Measurements from ENCODE around the gene CHURC1.

The CHURC1 gene

GRCh38 chr14:64938972-64939816, 24.9 kb downstream of the CHURC1 start:
- H3K27me3 Mint-ChIP-seq (ENCODE audit: low read depth), result no peaks in the 10 kb centered on the region
- peaks cover 34% of the 10 kb centered on the region for H3K36me3 Mint-ChIP-seq (ENCODE audit: low read depth)
- peaks cover 39% of the 10 kb centered on the region for H3K4me1 Mint-ChIP-seq (ENCODE audit: low read depth)
- H3K4me3 Mint-ChIP-seq, result no peak overlapping the region
- H3K27ac Mint-ChIP-seq, result no peak overlapping the region
- no peaks in the 10 kb centered on the region for H3K9me3 Mint-ChIP-seq

DNA sequence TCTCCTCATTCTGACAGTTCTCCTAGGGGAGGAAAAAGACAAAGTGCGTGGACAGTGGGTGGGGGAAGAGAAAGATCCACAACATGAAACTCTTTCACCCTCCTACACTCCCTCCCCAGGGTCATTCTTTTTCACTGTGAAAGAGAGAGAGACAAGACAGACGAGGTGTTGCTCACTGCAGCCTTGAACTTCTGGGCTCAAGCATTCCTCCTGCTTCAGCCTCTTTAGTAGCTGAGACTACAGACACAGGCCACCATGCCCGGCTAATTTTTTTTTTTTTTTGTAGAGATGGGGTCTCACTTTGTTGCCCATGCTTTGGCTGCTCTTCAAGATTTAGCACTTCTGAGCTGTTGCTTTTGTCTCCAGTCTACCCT, 25.5 kb downstream of the CHURC1 start:
- H3K36me3 Mint-ChIP-seq (ENCODE audit: low read depth), result peaks cover 28% of the 10 kb centered on the region
- no peaks in the 10 kb centered on the region for H3K9me3 Mint-ChIP-seq
- no peak overlapping the region for H3K27ac Mint-ChIP-seq
- H3K27me3 Mint-ChIP-seq (ENCODE audit: low read depth), result no peaks in the 10 kb centered on the region
- H3K4me1 Mint-ChIP-seq (ENCODE audit: low read depth), result peaks cover 35% of the 10 kb centered on the region
- H3K4me3 Mint-ChIP-seq, result no peak overlapping the region

GRCh38 chr14:64940336-64940910, 26.2 kb downstream of the CHURC1 start:
- H3K4me3 Mint-ChIP-seq, result no peak overlapping the region
- H3K9me3 Mint-ChIP-seq, result no peaks in the 10 kb centered on the region
- H3K36me3 Mint-ChIP-seq (ENCODE audit: low read depth), result peaks cover 28% of the 10 kb centered on the region
- no peaks in the 10 kb centered on the region for H3K27me3 Mint-ChIP-seq (ENCODE audit: low read depth)
- H3K27ac Mint-ChIP-seq, result no peak overlapping the region
- H3K4me1 Mint-ChIP-seq (ENCODE audit: low read depth), result peaks cover 31% of the 10 kb centered on the region

GRCh38 chr14:64942531-64943111, 28.4 kb downstream of the CHURC1 start, which contains the start of gene GPX2:
TSS of gene GPX2 (minus strand) at chr14:64942745. CDS start at chr14:64942726, 19 bp downstream.
- peaks cover 23% of the 10 kb centered on the region for H3K36me3 Mint-ChIP-seq (ENCODE audit: low read depth)

DNA sequence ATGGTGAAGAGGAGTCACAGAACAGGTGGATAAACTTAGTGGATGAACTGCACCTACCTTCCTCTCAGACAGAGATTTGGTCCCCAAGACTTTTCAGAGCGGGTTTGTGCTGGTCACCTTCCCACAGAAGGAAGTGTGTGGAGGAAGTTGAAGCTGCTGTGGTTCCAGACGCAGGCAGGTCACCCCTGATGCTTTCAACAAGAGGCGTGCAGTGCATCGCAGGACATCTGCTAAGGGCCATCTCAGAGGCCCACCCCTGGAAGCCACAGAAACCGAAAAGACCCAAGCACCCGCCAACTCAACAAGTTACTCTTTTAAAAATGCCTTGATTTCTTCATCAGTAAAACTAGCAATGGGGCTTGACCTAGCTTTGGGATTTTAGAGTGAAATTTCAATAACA, 29.3 kb downstream of the CHURC1 start:
- Mint-ChIP-seq H3K27ac (no peak overlapping the region), H3K9me3 (no peaks in the 10 kb centered on the region), H3K27me3 (ENCODE audit: low read depth) (no peaks in the 10 kb centered on the region), H3K4me1 (ENCODE audit: low read depth) (peaks cover 17% of the 10 kb centered on the region), H3K36me3 (ENCODE audit: low read depth) (peaks cover 22% of the 10 kb centered on the region), H3K4me3 (no peak overlapping the region)

More at GRCh38 chr14:64942531-64943111, 28.4 kb downstream of the CHURC1 start, which contains the start of gene GPX2:
- H3K27ac Mint-ChIP-seq, result no peak within 1 kb of the TSS
- no peaks in the 10 kb centered on the region for H3K27me3 Mint-ChIP-seq (ENCODE audit: low read depth)
- no peak within 1 kb of the TSS for H3K4me3 Mint-ChIP-seq
- peaks cover 22% of the 10 kb centered on the region for H3K4me1 Mint-ChIP-seq (ENCODE audit: low read depth)
- H3K9me3 Mint-ChIP-seq, result no peaks in the 10 kb centered on the region

DNA sequence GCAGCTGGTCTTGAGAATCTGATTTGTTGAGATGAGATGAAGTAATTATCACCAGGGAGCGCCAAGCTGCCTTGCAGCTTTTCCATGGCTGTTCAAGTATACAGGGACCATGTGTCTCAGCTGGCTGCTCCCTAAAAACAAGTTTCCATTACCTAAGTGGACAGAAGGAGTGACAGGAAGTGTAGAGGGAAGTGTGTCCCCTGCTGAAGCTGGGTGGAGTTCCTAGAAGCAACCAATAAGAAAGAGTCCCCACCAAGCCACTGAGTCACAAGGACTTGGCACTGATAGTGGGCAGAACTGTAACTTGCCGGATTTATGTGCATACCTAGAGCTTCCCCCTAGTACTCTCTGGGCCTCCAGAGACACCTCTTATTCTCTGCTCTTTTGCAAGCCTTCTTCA, 29.8 kb downstream of the CHURC1 start:
- H3K4me3 Mint-ChIP-seq, result no peak overlapping the region
- no peaks in the 10 kb centered on the region for H3K27me3 Mint-ChIP-seq (ENCODE audit: low read depth)
- H3K27ac Mint-ChIP-seq, result no peak overlapping the region
- H3K9me3 Mint-ChIP-seq, result no peaks in the 10 kb centered on the region
- H3K4me1 Mint-ChIP-seq (ENCODE audit: low read depth), result peaks cover 14% of the 10 kb centered on the region
- H3K36me3 Mint-ChIP-seq (ENCODE audit: low read depth), result peaks cover 21% of the 10 kb centered on the region

DNA sequence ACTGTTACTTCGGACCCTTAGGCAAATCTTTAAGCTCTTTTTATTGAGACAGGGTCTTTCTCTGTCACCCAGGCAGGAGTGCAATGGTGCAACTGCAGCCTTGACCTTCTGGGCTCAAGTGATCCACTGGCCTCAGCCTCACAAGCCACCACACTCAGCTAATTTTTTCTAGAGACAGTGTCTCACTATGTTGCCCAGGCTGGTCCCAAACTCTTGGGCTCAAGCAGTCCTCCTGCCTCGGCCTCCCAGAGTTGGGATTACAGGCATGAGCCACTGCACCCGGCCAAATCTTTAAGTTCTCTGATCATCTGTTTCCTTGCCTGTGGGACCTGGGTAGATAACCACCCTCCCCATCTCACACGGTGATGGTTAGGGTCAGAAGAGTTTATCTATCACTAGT, 30.6 kb downstream of the CHURC1 start:
- Mint-ChIP-seq H3K9me3 (no peaks in the 10 kb centered on the region), H3K4me3 (no peak overlapping the region), H3K27ac (no peak overlapping the region)

GRCh38 chr14:64945431-64946178, 31.4 kb downstream of the CHURC1 start:
- Mint-ChIP-seq H3K27me3 (ENCODE audit: low read depth) (no peaks in the 10 kb centered on the region), H3K4me3 (no peak overlapping the region), H3K9me3 (no peaks in the 10 kb centered on the region), H3K36me3 (ENCODE audit: low read depth) (peaks cover 17% of the 10 kb centered on the region), H3K27ac (no peak overlapping the region), H3K4me1 (ENCODE audit: low read depth) (peaks cover 14% of the 10 kb centered on the region)

More for the DNA sequence above, 30.6 kb downstream of the CHURC1 start:
- Mint-ChIP-seq H3K36me3 (ENCODE audit: low read depth) (peaks cover 22% of the 10 kb centered on the region), H3K27me3 (ENCODE audit: low read depth) (no peaks in the 10 kb centered on the region), H3K4me1 (ENCODE audit: low read depth) (peaks cover 14% of the 10 kb centered on the region)

GRCh38 chr14:64946310-64947045, 32.2 kb downstream of the CHURC1 start:
- Mint-ChIP-seq H3K4me1 (ENCODE audit: low read depth) (peaks cover 14% of the 10 kb centered on the region), H3K27me3 (ENCODE audit: low read depth) (no peaks in the 10 kb centered on the region)

DNA sequence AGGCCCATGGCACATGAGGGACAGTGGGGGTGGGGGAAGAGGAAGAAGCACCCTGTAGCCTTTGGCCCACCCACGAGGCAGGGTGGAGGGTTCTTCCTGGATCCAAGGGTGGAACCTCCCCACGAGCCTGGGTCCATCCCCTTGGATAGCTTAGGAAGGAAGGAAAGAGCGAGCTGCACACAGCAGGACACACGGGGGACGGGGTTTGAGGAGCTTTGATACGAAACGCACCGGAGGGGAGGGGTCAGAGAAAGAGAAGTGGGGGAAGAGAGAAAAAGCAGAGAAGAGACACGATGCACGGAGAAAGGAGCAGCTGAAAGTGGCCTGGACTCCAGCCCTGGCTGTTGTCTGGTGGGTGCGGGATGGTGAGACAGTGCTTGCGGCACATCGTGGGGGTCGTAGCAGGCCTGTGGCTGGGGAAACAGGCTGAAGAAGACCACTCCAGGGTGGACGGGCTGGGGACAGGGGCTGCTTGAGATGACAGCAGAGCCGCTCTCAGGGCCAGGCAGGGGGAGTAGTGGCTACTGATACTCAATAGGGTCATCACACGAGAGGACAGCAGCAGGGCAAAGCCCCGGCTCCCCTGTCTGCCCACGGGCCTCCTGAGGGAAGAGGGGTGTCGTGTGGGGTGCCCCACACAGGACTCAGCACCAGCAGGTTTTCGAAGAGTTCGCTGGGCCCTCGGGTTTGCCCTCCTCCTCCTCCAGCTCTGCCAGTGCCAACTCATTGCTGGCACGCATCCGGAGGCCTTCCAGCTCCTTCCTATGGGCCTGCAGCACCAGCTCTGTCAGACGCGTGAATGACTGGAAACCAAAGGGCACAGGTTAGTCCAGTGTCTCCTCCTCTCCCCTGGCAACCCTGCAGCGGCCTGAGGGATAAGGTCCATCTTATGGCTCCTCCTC, 33.7 kb downstream of the CHURC1 start:
- Mint-ChIP-seq H3K4me3 (no peak overlapping the region), H3K27ac (no peak overlapping the region), H3K9me3 (no peaks in the 10 kb centered on the region), H3K27me3 (ENCODE audit: low read depth) (no peaks in the 10 kb centered on the region), H3K36me3 (ENCODE audit: low read depth) (peaks cover 17% of the 10 kb centered on the region), H3K4me1 (ENCODE audit: low read depth) (peaks cover 20% of the 10 kb centered on the region)

More at GRCh38 chr14:64946310-64947045, 32.2 kb downstream of the CHURC1 start:
- Mint-ChIP-seq H3K9me3 (no peaks in the 10 kb centered on the region), H3K4me3 (no peak overlapping the region), H3K36me3 (ENCODE audit: low read depth) (peaks cover 19% of the 10 kb centered on the region), H3K27ac (peak overlapping the region; percentile 59)

DNA sequence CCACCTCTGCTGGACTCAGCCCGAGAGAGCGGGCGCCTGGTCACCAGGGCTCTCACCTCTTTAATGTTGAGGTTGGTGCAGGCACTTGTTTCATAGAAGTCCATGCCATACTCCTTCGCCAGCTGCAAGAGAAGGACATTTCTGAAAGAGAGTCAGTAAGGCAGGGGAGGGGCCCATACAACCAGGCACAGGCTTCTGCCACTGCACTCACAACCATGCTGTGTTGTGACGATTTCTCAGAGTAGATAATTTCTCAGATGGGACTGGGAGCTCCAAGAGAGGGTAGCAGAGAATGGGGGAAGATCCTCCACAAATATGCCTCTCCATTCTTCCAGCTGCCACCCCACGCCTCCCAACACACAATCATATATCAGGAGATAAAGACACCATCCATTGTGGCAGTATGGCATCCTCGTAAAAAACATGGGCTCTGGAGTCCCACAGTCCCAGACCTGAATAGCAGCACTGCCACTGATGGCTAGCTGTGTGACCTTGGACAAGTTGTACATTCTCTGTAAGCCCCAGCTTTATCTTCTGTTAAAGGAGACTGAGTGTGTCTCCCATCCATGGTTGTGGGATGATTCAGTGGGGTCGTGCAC, 34.5 kb downstream of the CHURC1 start:
- H3K9me3 Mint-ChIP-seq, result no peaks in the 10 kb centered on the region
- H3K4me3 Mint-ChIP-seq, result no peak overlapping the region
- H3K27ac Mint-ChIP-seq, result peak overlapping the region; percentile 45
- H3K36me3 Mint-ChIP-seq (ENCODE audit: low read depth), result peaks cover 17% of the 10 kb centered on the region
- no peaks in the 10 kb centered on the region for H3K27me3 Mint-ChIP-seq (ENCODE audit: low read depth)
- peaks cover 13% of the 10 kb centered on the region for H3K4me1 Mint-ChIP-seq (ENCODE audit: low read depth)

- Mint-ChIP-seq H3K27me3 (ENCODE audit: low read depth) (no peaks in the 10 kb centered on the region), H3K36me3 (ENCODE audit: low read depth) (peaks cover 13% of the 10 kb centered on the region), H3K9me3 (no peaks in the 10 kb centered on the region), H3K4me3 (no peak overlapping the region), H3K27ac (no peak overlapping the region), H3K4me1 (ENCODE audit: low read depth) (peaks cover 12% of the 10 kb centered on the region)
These were observed 36.6 kb downstream of the CHURC1 start for GRCh38 chr14:64950889-64951288.

- Mint-ChIP-seq H3K27ac (no peak overlapping the region), H3K36me3 (ENCODE audit: low read depth) (peaks cover 13% of the 10 kb centered on the region), H3K4me3 (no peak overlapping the region), H3K27me3 (ENCODE audit: low read depth) (no peaks in the 10 kb centered on the region), H3K9me3 (no peaks in the 10 kb centered on the region), H3K4me1 (ENCODE audit: low read depth) (peaks cover 12% of the 10 kb centered on the region)
These were observed 37.0 kb downstream of the CHURC1 start for GRCh38 chr14:64951291-64951690.

All from T-helper 1 cell treated with Interleukin-12 subunit alpha and Interleukin-12 subunit beta and Interleukin-4 antibody, amounts not matched to agents 30 μg/mL and 1 μg/mL, for 36 hours (primary cell).